Mucosa of rectum (tissue), 2 donors: ENCODE data around the gene TBC1D2B.

Experiments used
- H3K27ac ChIP-seq, 2 donors: one replicate each; pipeline ENCODE4 v1.7.0; 2013; ENCODE audit warnings: inconsistent platforms in 2 of 2, low read depth in 2 of 2, low read length in 2 of 2
- H3K27me3 ChIP-seq, 2 donors: one replicate each; pipeline ENCODE4 v1.7.0; 2013; ENCODE audit warnings: low read length in 2 of 2; ENCODE audit not compliant: control insufficient read depth in 2 of 2, insufficient read depth in 2 of 2
- H3K36me3 ChIP-seq, 2 donors: one replicate each; pipeline ENCODE4 v1.7.0; 2013; ENCODE audit warnings: low read length in 2 of 2; ENCODE audit not compliant: control insufficient read depth in 2 of 2, insufficient read depth in 2 of 2
- H3K4me1 ChIP-seq, 2 donors: one replicate each; pipeline ENCODE4 v1.7.0; 2013; ENCODE audit warnings: low read length in 2 of 2, mild to moderate bottlenecking in 1 of 2; ENCODE audit not compliant: control insufficient read depth in 2 of 2, insufficient read depth in 2 of 2
- H3K4me3 ChIP-seq, 2 donors: one replicate each; pipeline ENCODE4 v1.7.0; 2013; ENCODE audit warnings: low read length in 2 of 2
- H3K9ac ChIP-seq, 2 donors: one replicate each; pipeline ENCODE4 v1.7.0; 2013; ENCODE audit warnings: low read length in 2 of 2, low read depth in 1 of 2, mild to moderate bottlenecking in 1 of 2
- H3K9me3 ChIP-seq, 2 donors: one replicate each; pipeline ENCODE4 v1.7.0; 2013; ENCODE audit warnings: low read length in 2 of 2; ENCODE audit not compliant: control insufficient read depth in 2 of 2
- donor health status: healthy.
- donor health status: Normal muscosa, but diverticular disease.

Gene TBC1D2B

GRCh38 chr15:78097667-78098066, 20.2 kb upstream of the TBC1D2B start:
- no peak overlapping the region for H3K27ac ChIP-seq
- H3K27me3 ChIP-seq = no peaks in the 10 kb centered on the region
- no peaks in the 10 kb centered on the region for H3K9me3 ChIP-seq
- H3K9ac ChIP-seq = no peak overlapping the region
- H3K4me1 ChIP-seq = peaks cover under 1 to 4% of the 10 kb centered on the region in 2 donors
- H3K4me3 ChIP-seq = no peak overlapping the region
- no peaks in the 10 kb centered on the region for H3K36me3 ChIP-seq

GRCh38 chr15:78093242-78094020, 15.9 kb upstream of the TBC1D2B start:
- Histone ChIP-seq H3K36me3 (no peaks in the 10 kb centered on the region), H3K4me1 (peaks cover 10% of the 10 kb centered on the region in 2 donors), H3K9ac (no peak overlapping the region), H3K4me3 (no peak overlapping the region), H3K9me3 (no peaks in the 10 kb centered on the region), H3K27me3 (no peaks in the 10 kb centered on the region), H3K27ac (peak overlapping the region in 1 of 2 donors; percentile 26)

GRCh38 chr15:78092261-78093041, 14.9 kb upstream of the TBC1D2B start, which contains the start of gene SH2D7:
SH2D7 (plus strand) TSS chr15:78092561; CDS start chr15:78092585, 24 bp downstream.
- H3K4me1 ChIP-seq = peaks cover 11 to 15% of the 10 kb centered on the region in 2 donors
- no peak within 1 kb of the TSS for H3K4me3 ChIP-seq
- no peak within 1 kb of the TSS for H3K9ac ChIP-seq
- no peaks in the 10 kb centered on the region for H3K36me3 ChIP-seq
- H3K27me3 ChIP-seq = no peaks in the 10 kb centered on the region
- H3K27ac ChIP-seq = peak within 1 kb of the TSS in 1 of 2 donors; percentile 41
- no peaks in the 10 kb centered on the region for H3K9me3 ChIP-seq

GRCh38 chr15:78090422-78091063, 13.0 kb upstream of the TBC1D2B start:
- no peaks in the 10 kb centered on the region for H3K9me3 ChIP-seq
- H3K9ac ChIP-seq = no peak overlapping the region
- no peaks in the 10 kb centered on the region for H3K36me3 ChIP-seq
- H3K4me3 ChIP-seq = no peak overlapping the region
- H3K4me1 ChIP-seq = peaks cover 11 to 15% of the 10 kb centered on the region in 2 donors
- no peaks in the 10 kb centered on the region for H3K27me3 ChIP-seq
- H3K27ac ChIP-seq = no peak overlapping the region

- no peak overlapping the region for H3K9ac ChIP-seq
- no peaks in the 10 kb centered on the region for H3K36me3 ChIP-seq
- peak overlapping the region; percentile 61 to 66 for H3K27ac ChIP-seq
- no peaks in the 10 kb centered on the region for H3K27me3 ChIP-seq
- no peak overlapping the region for H3K4me3 ChIP-seq
- no peaks in the 10 kb centered on the region for H3K9me3 ChIP-seq
- peaks cover 20 to 22% of the 10 kb centered on the region in 2 donors for H3K4me1 ChIP-seq
These were observed 11.2 kb upstream of the TBC1D2B start for GRCh38 chr15:78088773-78089080.

GRCh38 chr15:78087951-78088772, 10.7 kb upstream of the TBC1D2B start:
- peak overlapping the region; percentile 61 to 66 for H3K27ac ChIP-seq
- no peaks in the 10 kb centered on the region for H3K9me3 ChIP-seq
- no peaks in the 10 kb centered on the region for H3K36me3 ChIP-seq
- no peak overlapping the region for H3K9ac ChIP-seq
- H3K27me3 ChIP-seq = no peaks in the 10 kb centered on the region
- peaks cover 22% of the 10 kb centered on the region in 2 donors for H3K4me1 ChIP-seq
- no peak overlapping the region for H3K4me3 ChIP-seq

- Histone ChIP-seq H3K4me1 (peaks cover 24 to 33% of the 10 kb centered on the region in 2 donors), H3K27me3 (no peaks in the 10 kb centered on the region), H3K36me3 (no peaks in the 10 kb centered on the region), H3K9ac (no peak overlapping the region), H3K27ac (no peak overlapping the region), H3K9me3 (no peaks in the 10 kb centered on the region), H3K4me3 (no peak overlapping the region)
These were observed 8.4 kb upstream of the TBC1D2B start for GRCh38 chr15:78085928-78086327.

- peak overlapping the region; percentile 52 to 53 for H3K27ac ChIP-seq
- H3K9ac ChIP-seq = no peak overlapping the region
- H3K27me3 ChIP-seq = no peaks in the 10 kb centered on the region
- no peaks in the 10 kb centered on the region for H3K9me3 ChIP-seq
- no peak overlapping the region for H3K4me3 ChIP-seq
- H3K4me1 ChIP-seq = peaks cover 24 to 33% of the 10 kb centered on the region in 2 donors
- no peaks in the 10 kb centered on the region for H3K36me3 ChIP-seq
These were observed 6.9 kb upstream of the TBC1D2B start for GRCh38 chr15:78084449-78084750.

- no peaks in the 10 kb centered on the region for H3K27me3 ChIP-seq
- H3K27ac ChIP-seq = peak overlapping the region; percentile 53 to 54
- H3K9ac ChIP-seq = no peak overlapping the region
- no peaks in the 10 kb centered on the region for H3K36me3 ChIP-seq
- H3K4me3 ChIP-seq = no peak overlapping the region
- H3K4me1 ChIP-seq = peaks cover 24 to 33% of the 10 kb centered on the region in 2 donors
- H3K9me3 ChIP-seq = no peaks in the 10 kb centered on the region
These were observed 6.4 kb upstream of the TBC1D2B start for GRCh38 chr15:78083687-78084448.
